ENCODE results near the gene PLEKHG7. TPM values are rescaled to one million over a fixed set of nuclear protein-coding genes. Genes with fewer than 3 reads are reported as not detected.

The PLEKHG7 gene
- total and polyA plus RNA-seq, 10 of the 15 experiments (the other 5 are each of a cell fraction or from before 2014, with no cell fraction given) = 0.16 to 1.3 (median 0.65) TPM; not detected in 1

DNA sequence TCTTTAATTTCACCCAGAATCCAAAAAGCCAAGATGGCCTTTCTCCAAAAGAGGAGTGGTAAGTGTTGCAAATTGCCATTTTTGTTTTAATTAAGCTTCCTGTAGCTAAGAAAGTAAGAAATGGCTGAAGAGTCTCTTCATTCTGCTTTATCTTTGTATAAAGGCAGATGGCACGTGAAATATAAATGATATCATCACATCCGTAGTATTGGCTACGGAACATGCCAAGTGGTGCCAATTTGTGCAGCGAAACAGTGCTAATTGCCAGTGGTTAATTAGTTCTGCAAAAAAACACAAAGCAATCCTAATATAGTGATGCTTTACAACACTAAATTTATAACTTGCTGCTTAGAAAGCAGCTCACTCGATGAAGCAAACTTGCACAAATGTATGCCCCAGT, 29.4 kb downstream of the PLEKHG7 start (continued):
- TF ChIP-seq, protein P1, sequence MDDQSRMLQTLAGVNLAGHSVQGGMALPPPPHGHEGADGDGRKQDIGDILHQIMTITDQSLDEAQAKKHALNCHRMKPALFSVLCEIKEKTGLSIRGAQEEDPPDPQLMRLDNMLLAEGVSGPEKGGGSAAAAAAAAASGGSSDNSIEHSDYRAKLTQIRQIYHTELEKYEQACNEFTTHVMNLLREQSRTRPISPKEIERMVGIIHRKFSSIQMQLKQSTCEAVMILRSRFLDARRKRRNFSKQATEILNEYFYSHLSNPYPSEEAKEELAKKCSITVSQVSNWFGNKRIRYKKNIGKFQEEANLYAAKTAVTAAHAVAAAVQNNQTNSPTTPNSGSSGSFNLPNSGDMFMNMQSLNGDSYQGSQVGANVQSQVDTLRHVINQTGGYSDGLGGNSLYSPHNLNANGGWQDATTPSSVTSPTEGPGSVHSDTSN (IDR thresholded peaks at IDR 0.05; ENCODE audit: insufficient replicate concordance, low read depth, low read length) = no peak
- TF ChIP-seq RAD21 (IDR thresholded peaks at IDR 0.05; ENCODE audit: insufficient read depth, low read depth, low read length) (no peak), POLR2AphosphoS5 (IDR thresholded peaks at IDR 0.05; ENCODE audit: low read length) (no peak), HDAC6 (IDR thresholded peaks at IDR 0.05; ENCODE audit: unreplicated experiment) (no peak)

DNA sequence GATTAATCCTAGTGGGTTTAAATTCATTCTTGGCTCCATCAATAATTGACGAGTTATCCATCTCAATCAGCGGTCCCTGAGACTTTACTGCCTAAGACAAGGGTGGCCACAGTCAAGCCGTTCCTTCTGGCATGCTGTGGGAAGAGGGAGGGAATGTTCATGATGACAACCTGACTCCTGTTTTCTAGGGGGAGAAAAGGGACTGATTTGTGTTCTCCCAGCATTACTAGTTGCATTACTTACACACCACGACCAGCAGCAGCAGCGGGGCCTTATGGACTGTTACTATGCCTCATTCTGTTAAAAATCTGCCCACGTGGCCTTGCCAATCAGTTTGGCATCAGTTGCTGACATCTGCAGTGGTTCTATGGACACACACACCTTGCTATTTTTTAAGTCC, 29.9 kb downstream of the PLEKHG7 start:
- Histone ChIP-seq H3K27ac (ENCODE audit: control insufficient read depth, insufficient read depth) (no peak overlapping the region), H3K4me3 (no peak overlapping the region), H3K4me2 (ENCODE audit: control insufficient read depth, insufficient read depth) (no peak overlapping the region), H2AFZ (ENCODE audit: control insufficient read depth, low read depth, low read length) (no peak overlapping the region), H3K4me1 (ENCODE audit: control insufficient read depth, insufficient read depth, low read length) (no peaks in the 10 kb centered on the region), H3K9ac (ENCODE audit: control insufficient read depth, insufficient read depth, low read length) (no peak overlapping the region), H3K36me3 (ENCODE audit: control insufficient read depth in 2 of 2, insufficient read depth in 2 of 2, low read length in 1 of 2) (no peaks in the 10 kb centered on the region), H3K79me2 (ENCODE audit: control insufficient read depth, insufficient read depth, low read length) (no peaks in the 10 kb centered on the region), H4K20me1 (ENCODE audit: control insufficient read depth, insufficient read depth) (no peaks in the 10 kb centered on the region), H3K27me3 (replicated peaks in 1 of 2; ENCODE audit: control insufficient read depth in 2 of 2, insufficient read depth in 2 of 2, low read length in 1 of 2) (no peaks in the 10 kb centered on the region), H3K9me3 (replicated peaks; ENCODE audit: control insufficient read depth, insufficient read depth, low read length) (no peaks in the 10 kb centered on the region)
- no TSS peak for BruUV-seq (replicated peaks)
- SMC1A ChIA-PET (ENCODE audit: uncharacterized antibody, unreplicated experiment) = interaction anchor here (0.7 kb wide), 1 partner anchor 50 kb away, joined by 3 read pairs; no protein-coding TSS in a partner anchor
- POLR2A ChIA-PET = no interaction called here
- ATAC-seq = no peak
- WGBS (ENCODE audit: insufficient coverage, insufficient replicate concordance, low lambda C conversion rate, missing lambda C conversion rate) = 82% methylated on average over 6 of the region's 6 CpGs
- CTCF ChIA-PET = interaction anchor here (1.7 kb wide), 1 partner anchor 921 kb away, joined by 5 read pairs; no protein-coding TSS in a partner anchor
- no peak for DNase-seq (ENCODE audit: low read depth, low spot score)
- in situ Hi-C loops (cut with MboI) = no loop called here
- intact Hi-C loops (cut with micrococcal nuclease; ENCODE audit: unreplicated experiment) = no loop called here
- RAD21 ChIA-PET (ENCODE audit: unreplicated experiment) = no interaction called here
- FAIRE-seq = no peak
- TF ChIP-seq BACH1 (IDR thresholded peaks at IDR 0.05; ENCODE audit: borderline replicate concordance) (no peak), ZNF217 (IDR thresholded peaks at IDR 0.05) (no peak), RAD21 (IDR thresholded peaks at IDR 0.05; ENCODE audit: insufficient read depth, low read depth, low read length) (no peak), BCL11A (IDR thresholded peaks at IDR 0.05; ENCODE audit: low read depth, low read length) (no peak), YBX1 (IDR thresholded peaks at IDR 0.05) (no peak), CBX3 (IDR thresholded peaks at IDR 0.05; ENCODE audit: borderline replicate concordance, low read depth) (no peak), IKZF1 (conservative IDR thresholded peaks at IDR 0.05) (no peak), NFYA (IDR thresholded peaks at IDR 0.05; ENCODE audit: borderline replicate concordance, low read depth, low read length) (no peak), NR2C2 (IDR thresholded peaks at IDR 0.05; ENCODE audit: borderline replicate concordance, control insufficient read depth, insufficient read length, low read depth) (no peak), POLR2AphosphoS2 (IDR thresholded peaks at IDR 0.05; ENCODE audit: low read depth, low read length) (no peak), ASH2L (IDR thresholded peaks at IDR 0.05; ENCODE audit: borderline replicate concordance, low read depth) (no peak), BRCA1 (IDR thresholded peaks at IDR 0.05; ENCODE audit: low read depth, low read length) (no peak), MTA2 (IDR thresholded peaks at IDR 0.05; ENCODE audit: low read depth) (no peak), ZBED1 (IDR thresholded peaks at IDR 0.05; ENCODE audit: borderline replicate concordance) (no peak)
- TF ChIP-seq, protein P2, sequence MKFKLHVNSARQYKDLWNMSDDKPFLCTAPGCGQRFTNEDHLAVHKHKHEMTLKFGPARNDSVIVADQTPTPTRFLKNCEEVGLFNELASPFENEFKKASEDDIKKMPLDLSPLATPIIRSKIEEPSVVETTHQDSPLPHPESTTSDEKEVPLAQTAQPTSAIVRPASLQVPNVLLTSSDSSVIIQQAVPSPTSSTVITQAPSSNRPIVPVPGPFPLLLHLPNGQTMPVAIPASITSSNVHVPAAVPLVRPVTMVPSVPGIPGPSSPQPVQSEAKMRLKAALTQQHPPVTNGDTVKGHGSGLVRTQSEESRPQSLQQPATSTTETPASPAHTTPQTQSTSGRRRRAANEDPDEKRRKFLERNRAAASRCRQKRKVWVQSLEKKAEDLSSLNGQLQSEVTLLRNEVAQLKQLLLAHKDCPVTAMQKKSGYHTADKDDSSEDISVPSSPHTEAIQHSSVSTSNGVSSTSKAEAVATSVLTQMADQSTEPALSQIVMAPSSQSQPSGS (IDR thresholded peaks at IDR 0.05; ENCODE audit: low read length) = no peak
- TF ChIP-seq, protein P3, sequence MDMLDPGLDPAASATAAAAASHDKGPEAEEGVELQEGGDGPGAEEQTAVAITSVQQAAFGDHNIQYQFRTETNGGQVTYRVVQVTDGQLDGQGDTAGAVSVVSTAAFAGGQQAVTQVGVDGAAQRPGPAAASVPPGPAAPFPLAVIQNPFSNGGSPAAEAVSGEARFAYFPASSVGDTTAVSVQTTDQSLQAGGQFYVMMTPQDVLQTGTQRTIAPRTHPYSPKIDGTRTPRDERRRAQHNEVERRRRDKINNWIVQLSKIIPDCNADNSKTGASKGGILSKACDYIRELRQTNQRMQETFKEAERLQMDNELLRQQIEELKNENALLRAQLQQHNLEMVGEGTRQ (IDR thresholded peaks at IDR 0.05; ENCODE audit: borderline replicate concordance, low read depth, low read length) = no peak
